Keratinocyte (primary cell): ENCODE results near the gene ELK3.

Experiments
- EZH2 ChIP-seq: IDR thresholded peaks from one replicate; pipeline ENCODE4 v1.6.1; 2012; ENCODE audit warnings: inconsistent platforms, mild to moderate bottlenecking, low read length, moderate library complexity
- TF ChIP-seq, protein P1 (sequence below), 3 experiments: IDR thresholded peaks in 1 of 3; conservative IDR thresholded peaks in 1 of 3; optimal IDR thresholded peaks in 1 of 3; 2 replicates in 2 of 3; 3 replicates in 1 of 3; pipeline versions ENCODE3 to v1.5.1; 2011; ENCODE audit warnings: low read length in 3 of 3, mild to moderate bottlenecking in 3 of 3, moderate library complexity in 2 of 3, control low read depth in 1 of 3, inconsistent platforms in 1 of 3; ENCODE audit not compliant: insufficient read depth in 2 of 3; ENCODE audit errors: extremely low read depth in 1 of 3

DNA sequence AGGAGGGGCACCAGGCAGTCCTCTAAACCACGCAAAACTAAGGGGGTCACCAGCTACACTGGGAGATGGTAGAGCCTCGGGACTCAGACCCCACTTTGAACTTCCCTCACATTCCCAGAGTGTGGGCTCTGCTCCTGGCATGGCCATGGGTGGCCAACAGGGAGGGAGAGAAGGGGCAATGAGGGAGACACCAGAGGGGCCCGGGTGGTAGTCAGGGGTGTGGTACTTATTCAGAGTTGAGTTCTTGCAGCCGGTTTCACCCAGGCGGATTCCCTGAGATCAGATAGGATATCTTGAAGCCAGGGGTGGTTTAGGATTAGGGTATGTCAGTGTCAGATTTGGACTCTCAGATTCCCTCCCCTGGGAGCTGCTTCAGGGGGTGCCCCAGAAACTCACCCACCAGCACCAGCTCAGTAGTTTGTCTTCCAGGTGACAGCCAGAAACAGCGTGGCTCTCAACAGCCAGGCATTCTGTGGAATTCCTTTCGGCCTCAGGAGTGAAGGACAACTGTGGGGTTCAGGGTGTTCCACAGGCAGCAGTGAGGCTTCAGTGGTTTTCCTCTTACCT, 56.0 kb downstream of the ELK3 start:
- no peak for TF ChIP-seq EZH2
- TF ChIP-seq, protein P1, sequence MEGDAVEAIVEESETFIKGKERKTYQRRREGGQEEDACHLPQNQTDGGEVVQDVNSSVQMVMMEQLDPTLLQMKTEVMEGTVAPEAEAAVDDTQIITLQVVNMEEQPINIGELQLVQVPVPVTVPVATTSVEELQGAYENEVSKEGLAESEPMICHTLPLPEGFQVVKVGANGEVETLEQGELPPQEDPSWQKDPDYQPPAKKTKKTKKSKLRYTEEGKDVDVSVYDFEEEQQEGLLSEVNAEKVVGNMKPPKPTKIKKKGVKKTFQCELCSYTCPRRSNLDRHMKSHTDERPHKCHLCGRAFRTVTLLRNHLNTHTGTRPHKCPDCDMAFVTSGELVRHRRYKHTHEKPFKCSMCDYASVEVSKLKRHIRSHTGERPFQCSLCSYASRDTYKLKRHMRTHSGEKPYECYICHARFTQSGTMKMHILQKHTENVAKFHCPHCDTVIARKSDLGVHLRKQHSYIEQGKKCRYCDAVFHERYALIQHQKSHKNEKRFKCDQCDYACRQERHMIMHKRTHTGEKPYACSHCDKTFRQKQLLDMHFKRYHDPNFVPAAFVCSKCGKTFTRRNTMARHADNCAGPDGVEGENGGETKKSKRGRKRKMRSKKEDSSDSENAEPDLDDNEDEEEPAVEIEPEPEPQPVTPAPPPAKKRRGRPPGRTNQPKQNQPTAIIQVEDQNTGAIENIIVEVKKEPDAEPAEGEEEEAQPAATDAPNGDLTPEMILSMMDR (optimal IDR thresholded peaks at IDR 0.05 in 1 of 3, IDR thresholded peaks at IDR 0.05 in 1 of 3, conservative IDR thresholded peaks at IDR 0.05 in 1 of 3; ENCODE audit: extremely low read depth in 1 of 3, insufficient read depth in 2 of 3, low read length in 3 of 3), result no peak
